CD4-positive, alpha-beta T cell (primary cell): Measurements from ENCODE around the gene TENM4. TPM values are rescaled to one million over a fixed set of nuclear protein-coding genes. Genes with fewer than 3 reads are reported as not detected.

Experiments used
- ATAC-seq: fragments of 200-7000 bp; cut with Tn5 transposase; one replicate; pipeline ENCODE4 v1.10.0; 2022; ENCODE audit warnings: mild to moderate bottlenecking; ENCODE audit not compliant: poor library complexity
- CTCF ChIA-PET: fragments of 350-600 bp; sonication (Branson Sonifier 250); formaldehyde crosslinking; loops from one replicate; lab custom pipeline; 2021; ENCODE audit warnings: antibody characterized with exemption, inconsistent platforms; lab: Charles Lee
- POLR2A ChIA-PET: fragments of 350-600 bp; sonication (Branson Sonifier 250); formaldehyde crosslinking; loops from one replicate; lab custom pipeline; 2021; ENCODE audit warnings: antibody characterized with exemption, inconsistent platforms; lab: Charles Lee
- DNase-seq, 14 experiments: peaks; one replicate each; pipeline ENCODE4 v3.0.0-alpha.2; 2013 to 2020; ENCODE audit warnings: mixed read lengths in 2 of 14
- H3K27ac ChIP-seq, 2 donors: one replicate each; pipeline versions ENCODE4 v1.5.1 to v1.7.0; 2013; ENCODE audit warnings: low read length in 2 of 2, low read depth in 1 of 2, mild to moderate bottlenecking in 1 of 2
- H3K27me3 ChIP-seq, 2 experiments: 1 replicate in 1 of 2; 2 replicates in 1 of 2; pipeline versions ENCODE4 v1.6.1 to v1.7.0; 2013; ENCODE audit warnings: low read length in 2 of 2, control low read depth in 1 of 2, mild to moderate bottlenecking in 1 of 2, moderate library complexity in 1 of 2; ENCODE audit not compliant: insufficient read depth in 2 of 2, control insufficient read depth in 1 of 2
- H3K36me3 ChIP-seq: one replicate; pipeline ENCODE4 v1.6.1; 2013; ENCODE audit warnings: low read length, control low read depth; ENCODE audit not compliant: insufficient read depth
- H3K4me1 ChIP-seq: one replicate; pipeline ENCODE4 v1.6.1; 2013; ENCODE audit warnings: low read length, control low read depth; ENCODE audit not compliant: insufficient read depth
- H3K4me3 ChIP-seq: one replicate; pipeline ENCODE4 v1.5.1; 2013; ENCODE audit warnings: mild to moderate bottlenecking, low read length, moderate library complexity
- H3K9me3 ChIP-seq, 2 experiments: 1 replicate in 1 of 2; 2 replicates in 1 of 2; pipeline versions ENCODE4 v1.6.1 to v1.7.0; 2013; ENCODE audit warnings: low read length in 2 of 2, mild to moderate bottlenecking in 2 of 2, control low read depth in 1 of 2, moderate library complexity in 1 of 2; ENCODE audit not compliant: control insufficient read depth in 1 of 2, insufficient read depth in 1 of 2
- H3K27ac Mint-ChIP-seq: one replicate; pipeline ENCODE4 v1.8.0; 2020; ENCODE audit warnings: mixed read lengths
- H3K27me3 Mint-ChIP-seq: one replicate; pipeline ENCODE4 v1.8.0; 2021; ENCODE audit warnings: mixed read lengths
- H3K36me3 Mint-ChIP-seq: one replicate; pipeline ENCODE4 v1.8.0; 2021; ENCODE audit warnings: low read depth, mixed read lengths
- H3K4me1 Mint-ChIP-seq: one replicate; pipeline ENCODE4 v1.8.0; 2021; ENCODE audit warnings: low read depth, mixed read lengths
- H3K4me3 Mint-ChIP-seq: one replicate; pipeline ENCODE4 v1.8.0; 2020; ENCODE audit warnings: mild to moderate bottlenecking, mixed read lengths
- H3K9me3 Mint-ChIP-seq: one replicate; pipeline ENCODE4 v1.8.0; 2020; ENCODE audit warnings: mixed read lengths
- CTCF ChIP-seq: fragments of 200-600 bp; IDR thresholded peaks from one replicate; pipeline ENCODE4 v1.8.0; 2022; ENCODE audit warnings: antibody characterized with exemption, mild to moderate bottlenecking
- intact Hi-C, 2 experiments: fragments of 100-400 bp; cut with DNase I in 1 of 2; cut with micrococcal nuclease in 1 of 2; formaldehyde crosslinking; loops; one replicate each; pipeline versions ENCODE4 v1.15.1 to v1.9.0; 2023 to 2025; cut with DNase I, micrococcal nuclease
- total RNA-seq, 174 experiments: library from RNA in 2 of 174; stranded (reverse) in 2 of 174; gene quantifications; one replicate each; pipeline ENCODE4 v1.2.3 and lab custom pipeline; 2021 to 2026

The TENM4 gene
- total RNA-seq, 2 experiments from 2014 or later: 0.22 to 0.31 TPM

- intact Hi-C loops: no loop called here
- Mint-ChIP-seq H3K9me3 (no peaks in the 10 kb centered on the region), H3K4me3 (no peak overlapping the region), H3K27me3 (peaks cover 30% of the 10 kb centered on the region), H3K36me3 (no peaks in the 10 kb centered on the region), H3K27ac (no peak overlapping the region), H3K4me1 (no peaks in the 10 kb centered on the region)
- ChIA-PET CTCF (no interaction called here), POLR2A (no interaction called here)
- Histone ChIP-seq H3K4me1 (no peaks in the 10 kb centered on the region), H3K9me3 (no peaks in the 10 kb centered on the region), H3K27me3 (no peaks in the 10 kb centered on the region), H3K4me3 (no peak overlapping the region), H3K36me3 (no peaks in the 10 kb centered on the region), H3K27ac (no peak overlapping the region)
- DNase-seq (no peak), ATAC-seq (no peak)
- TF ChIP-seq CTCF: no peak
Observed at GRCh38 chr11:78940500-78941225, 500.2 kb downstream of the TENM4 start.

GRCh38 chr11:78938971-78939370, 501.9 kb downstream of the TENM4 start:
- Mint-ChIP-seq H3K27me3 (peaks cover 30% of the 10 kb centered on the region), H3K4me1 (no peaks in the 10 kb centered on the region), H3K4me3 (no peak overlapping the region), H3K9me3 (no peaks in the 10 kb centered on the region), H3K36me3 (no peaks in the 10 kb centered on the region), H3K27ac (no peak overlapping the region)
- no peaks in the 10 kb centered on the region for H3K36me3 ChIP-seq
- no peak for TF ChIP-seq CTCF
- ATAC-seq: no peak
- no peak overlapping the region for H3K4me3 ChIP-seq
- H3K4me1 ChIP-seq: no peaks in the 10 kb centered on the region
- no peaks in the 10 kb centered on the region for H3K27me3 ChIP-seq
- POLR2A ChIA-PET: no interaction called here
- H3K27ac ChIP-seq: no peak overlapping the region
- CTCF ChIA-PET: no interaction called here
- peaks cover 0 to 5% of the 10 kb centered on the region in 2 experiments for H3K9me3 ChIP-seq
- no peak for DNase-seq
- intact Hi-C loops: no loop called here

- H3K36me3 Mint-ChIP-seq: no peaks in the 10 kb centered on the region
- H3K27me3 Mint-ChIP-seq: peaks cover 26% of the 10 kb centered on the region
- Histone ChIP-seq H3K9me3 (peaks cover 0 to 5% of the 10 kb centered on the region in 2 experiments), H3K4me1 (no peaks in the 10 kb centered on the region), H3K27me3 (no peaks in the 10 kb centered on the region), H3K4me3 (no peak overlapping the region), H3K36me3 (no peaks in the 10 kb centered on the region), H3K27ac (no peak overlapping the region)
- TF ChIP-seq CTCF: no peak
- POLR2A ChIA-PET: no interaction called here
- CTCF ChIA-PET: no interaction called here
- H3K4me1 Mint-ChIP-seq: no peaks in the 10 kb centered on the region
- H3K4me3 Mint-ChIP-seq: no peak overlapping the region
- ATAC-seq (no peak), DNase-seq (no peak)
- no peak overlapping the region for H3K27ac Mint-ChIP-seq
- no peaks in the 10 kb centered on the region for H3K9me3 Mint-ChIP-seq
- intact Hi-C loops: no loop called here
Observed at GRCh38 chr11:78938036-78938435, 502.8 kb downstream of the TENM4 start.
